ENCODE data around the gene HORMAD2.

The HORMAD2 gene

GRCh38 chr22:30175690-30176288 is 95.5 kb downstream of the HORMAD2 start:
- no peak for DNase-seq

GRCh38 chr22:30176431-30176830 is 96.2 kb downstream of the HORMAD2 start:
- no peak for DNase-seq

GRCh38 chr22:30178181-30179126 is 98.2 kb downstream of the HORMAD2 start:
- DNase-seq = no peak

GRCh38 chr22:30180616-30181015 is 100.4 kb downstream of the HORMAD2 start:
- DNase-seq = no peak

GRCh38 chr22:30181459-30182349 is 101.4 kb downstream of the HORMAD2 start:
- DNase-seq = no peak

GRCh38 chr22:30182350-30182745 is 102.1 kb downstream of the HORMAD2 start:
- DNase-seq = no peak

- no peak for DNase-seq
Measured at GRCh38 chr22:30182815-30183214, 102.6 kb downstream of the HORMAD2 start.

GRCh38 chr22:30183271-30183670 is 103.0 kb downstream of the HORMAD2 start:
- no peak for DNase-seq

GRCh38 chr22:30183861-30184278 is 103.6 kb downstream of the HORMAD2 start:
- DNase-seq = no peak

GRCh38 chr22:30185129-30185528 is 104.9 kb downstream of the HORMAD2 start:
- DNase-seq = no peak

- no peak for DNase-seq
Measured at GRCh38 chr22:30185549-30185948, 105.3 kb downstream of the HORMAD2 start.

- no peak for DNase-seq
Measured at GRCh38 chr22:30186041-30186440, 105.8 kb downstream of the HORMAD2 start.

- DNase-seq = no peak
Measured at GRCh38 chr22:30186510-30186909, 106.2 kb downstream of the HORMAD2 start.

GRCh38 chr22:30187094-30187493 is 106.8 kb downstream of the HORMAD2 start:
- DNase-seq = no peak

- no peak for DNase-seq
Measured at GRCh38 chr22:30187529-30188407, 107.5 kb downstream of the HORMAD2 start.

GRCh38 chr22:30188911-30189310 is 108.6 kb downstream of the HORMAD2 start:
- no peak for DNase-seq

GRCh38 chr22:30190574-30190973 is 110.3 kb downstream of the HORMAD2 start:
- DNase-seq = no peak

- DNase-seq = no peak
Measured at GRCh38 chr22:30191040-30191701, 110.9 kb downstream of the HORMAD2 start.

GRCh38 chr22:30192427-30192826 is 112.2 kb downstream of the HORMAD2 start:
- no peak for DNase-seq

GRCh38 chr22:30193031-30193775 is 112.9 kb downstream of the HORMAD2 start:
- DNase-seq = no peak

Data from activated CD4-positive, CD25-positive, alpha-beta regulatory T cell treated with anti-CD3 and anti-CD28 coated beads, Interleukin-2, amount 50 U/mL, for 72 hours (primary cell).